HG03039 (cell line): ENCODE results near the gene C10orf105.

Source experiments
- ATAC-seq: cut with Tn5 transposase; IDR thresholded peaks from one replicate; pipeline ENCODE4 v1.9.1; 2021; ENCODE audit warnings: mild to moderate bottlenecking, moderate library complexity; ENCODE audit not compliant: unreplicated experiment

Gene C10orf105

DNA sequence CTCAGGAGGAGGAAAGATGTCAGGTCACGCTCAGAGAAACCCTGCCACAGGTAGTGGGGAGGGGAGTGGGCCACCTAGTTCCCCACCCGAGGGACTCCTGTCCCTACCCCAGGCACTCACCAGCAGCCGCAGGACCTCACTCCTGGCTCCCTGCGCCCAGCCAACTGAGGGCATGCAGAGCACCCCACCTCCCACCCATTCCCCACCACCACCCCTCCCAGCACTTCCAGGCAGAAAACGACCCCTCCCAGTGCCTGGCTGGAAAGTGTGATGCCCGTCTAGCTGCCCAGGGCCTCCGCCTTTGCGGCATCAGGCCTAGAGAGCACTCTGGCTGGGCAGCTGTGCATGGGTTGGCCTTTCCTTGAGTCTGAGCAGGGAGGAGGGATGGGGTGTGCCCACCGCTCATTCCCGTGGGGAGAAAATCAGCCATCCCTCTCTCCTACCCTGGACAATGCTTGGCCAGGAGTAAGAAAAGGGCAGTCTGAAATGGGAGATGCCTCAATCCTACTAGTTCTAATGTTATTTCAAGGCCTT is 1.3 kb downstream of the C10orf105 start:
- no peak for ATAC-seq

DNA sequence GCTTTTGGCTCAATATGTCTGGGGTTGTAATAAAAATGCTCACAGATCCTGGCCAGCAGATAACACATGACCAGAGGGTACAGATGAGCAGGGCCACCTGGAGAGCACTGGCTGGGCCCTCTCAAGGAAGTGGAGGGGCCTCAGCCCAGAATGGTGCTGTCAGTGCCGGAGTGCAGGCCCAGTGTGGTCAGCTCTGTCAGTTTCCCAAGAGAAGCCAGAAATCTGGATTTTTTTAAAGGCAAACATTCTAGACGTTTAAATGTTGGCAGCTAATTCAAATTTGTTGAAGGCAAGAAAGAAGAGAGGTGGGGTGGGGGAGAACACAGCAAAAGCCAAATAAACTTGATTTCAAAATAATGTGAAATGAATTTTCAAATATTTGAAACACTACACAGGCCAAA is 2.0 kb downstream of the C10orf105 start:
- ATAC-seq: no peak

DNA sequence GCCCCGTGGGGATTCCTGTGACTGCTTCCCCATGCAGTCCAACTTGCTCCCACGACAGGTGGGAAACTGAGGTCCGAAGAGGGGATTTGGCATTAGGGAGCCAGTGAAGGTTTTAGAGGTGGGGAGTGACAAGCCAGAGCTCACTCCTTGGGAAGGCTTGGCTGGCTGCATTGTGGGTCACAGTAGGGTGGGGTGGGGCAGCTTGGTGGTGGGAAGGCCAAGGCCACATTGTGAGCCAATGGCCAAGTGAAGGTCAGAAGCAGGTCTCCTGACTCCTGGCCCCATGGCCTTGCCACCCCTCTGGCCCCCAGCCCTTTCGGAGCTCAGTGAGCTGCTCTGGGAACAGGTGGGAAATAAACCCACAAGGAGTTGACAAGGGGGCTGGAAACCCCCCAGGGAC is 2.5 kb downstream of the C10orf105 start:
- no peak for ATAC-seq

DNA sequence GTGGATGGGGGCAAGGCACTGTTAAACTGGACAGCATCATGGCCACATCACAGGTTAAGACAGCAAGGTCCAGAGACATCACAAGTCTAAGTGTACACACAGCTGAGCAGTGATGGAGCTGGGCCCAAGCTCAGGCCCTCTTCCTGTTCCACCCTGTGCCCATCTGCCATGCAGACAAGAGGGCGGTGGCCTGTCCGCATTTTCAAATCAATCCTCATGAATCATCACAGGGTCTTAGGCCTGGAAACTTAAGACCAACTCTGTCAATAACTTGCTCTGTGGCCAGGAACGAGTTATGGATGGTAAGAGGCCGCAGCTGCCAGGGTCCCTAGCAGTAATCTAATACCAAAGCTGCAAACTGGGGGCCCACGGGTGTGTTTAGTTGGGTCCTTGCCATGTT is 3.2 kb downstream of the C10orf105 start:
- ATAC-seq: no peak

DNA sequence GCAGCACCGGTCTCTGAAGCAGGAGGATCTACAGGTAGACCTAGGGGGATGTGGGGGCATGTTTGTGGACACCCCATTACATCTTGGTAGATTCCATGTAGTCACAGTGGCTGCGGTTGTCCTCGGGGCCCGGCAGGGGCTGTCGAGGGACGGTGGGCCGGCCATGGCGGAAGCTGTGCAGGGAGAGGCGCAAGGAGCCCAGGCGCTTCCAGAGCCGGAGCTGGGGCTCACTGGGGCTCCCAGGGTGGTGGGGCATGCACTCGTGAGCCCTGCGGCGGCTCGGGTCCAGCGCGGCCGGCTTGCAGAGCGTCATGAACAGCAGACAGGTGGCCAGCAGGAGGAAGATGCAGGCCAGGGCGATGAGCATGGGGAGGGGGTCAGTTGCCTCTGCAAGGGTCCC is 3.7 kb downstream of the C10orf105 start:
- no peak for ATAC-seq

DNA sequence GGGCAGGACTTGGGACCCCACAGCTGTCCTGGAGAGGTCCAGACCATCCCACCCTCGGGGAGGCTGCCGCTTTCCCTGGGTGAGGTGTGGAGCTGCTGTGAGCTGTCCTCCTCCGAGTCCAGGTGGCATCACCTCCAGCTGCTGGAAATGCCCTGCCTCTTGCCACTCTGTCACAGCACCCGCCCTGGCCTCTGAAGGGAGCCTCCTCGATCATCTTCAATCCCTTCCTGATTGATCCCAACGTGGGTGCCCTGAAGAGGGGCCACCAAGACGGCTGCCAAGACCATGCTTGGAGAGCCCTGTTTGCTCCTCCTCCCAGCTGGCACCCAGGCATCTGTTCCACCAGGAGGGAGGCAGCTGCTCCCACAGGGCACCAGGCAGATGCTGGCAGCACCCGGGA is 4.6 kb downstream of the C10orf105 start:
- no peak for ATAC-seq

DNA sequence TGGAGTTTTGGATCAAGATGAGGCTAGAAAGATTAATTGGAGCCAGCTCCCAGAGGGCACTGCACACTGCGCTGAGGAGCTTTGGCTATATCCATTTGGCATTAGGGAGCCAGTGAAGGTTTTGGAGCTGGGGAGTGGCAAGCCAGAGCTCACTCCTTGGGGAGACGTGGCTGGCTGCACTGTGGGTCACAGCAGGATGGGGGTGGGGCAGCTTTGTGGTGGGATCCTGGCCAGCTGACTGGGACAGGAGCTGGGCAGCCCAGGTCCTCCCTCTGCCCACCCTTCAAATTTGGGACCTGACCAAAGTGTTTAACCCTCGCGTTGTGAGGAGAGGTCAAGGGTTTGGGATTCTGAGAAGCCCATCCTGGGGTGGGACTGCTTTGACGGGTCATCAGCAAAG is 5.0 kb downstream of the C10orf105 start:
- ATAC-seq: no peak

DNA sequence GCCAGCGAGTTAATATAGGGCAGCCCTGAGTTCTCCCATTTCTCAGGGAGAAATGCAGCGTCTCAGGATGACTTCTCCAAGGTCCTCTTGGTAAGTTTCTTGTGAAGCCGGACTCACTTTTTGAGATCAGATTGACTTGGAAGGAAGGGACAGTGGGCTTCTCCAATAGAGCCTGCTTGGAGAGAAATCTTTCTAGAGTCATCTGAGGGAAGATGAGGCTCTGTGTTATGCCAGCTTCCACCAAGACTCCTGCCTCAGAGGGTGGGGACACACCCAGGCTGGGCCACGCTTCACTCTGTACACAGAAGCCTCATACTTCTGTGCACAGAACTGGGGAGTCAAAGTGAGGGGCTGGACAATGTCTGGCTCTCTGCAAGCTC is 5.6 kb downstream of the C10orf105 start:
- ATAC-seq: no peak

DNA sequence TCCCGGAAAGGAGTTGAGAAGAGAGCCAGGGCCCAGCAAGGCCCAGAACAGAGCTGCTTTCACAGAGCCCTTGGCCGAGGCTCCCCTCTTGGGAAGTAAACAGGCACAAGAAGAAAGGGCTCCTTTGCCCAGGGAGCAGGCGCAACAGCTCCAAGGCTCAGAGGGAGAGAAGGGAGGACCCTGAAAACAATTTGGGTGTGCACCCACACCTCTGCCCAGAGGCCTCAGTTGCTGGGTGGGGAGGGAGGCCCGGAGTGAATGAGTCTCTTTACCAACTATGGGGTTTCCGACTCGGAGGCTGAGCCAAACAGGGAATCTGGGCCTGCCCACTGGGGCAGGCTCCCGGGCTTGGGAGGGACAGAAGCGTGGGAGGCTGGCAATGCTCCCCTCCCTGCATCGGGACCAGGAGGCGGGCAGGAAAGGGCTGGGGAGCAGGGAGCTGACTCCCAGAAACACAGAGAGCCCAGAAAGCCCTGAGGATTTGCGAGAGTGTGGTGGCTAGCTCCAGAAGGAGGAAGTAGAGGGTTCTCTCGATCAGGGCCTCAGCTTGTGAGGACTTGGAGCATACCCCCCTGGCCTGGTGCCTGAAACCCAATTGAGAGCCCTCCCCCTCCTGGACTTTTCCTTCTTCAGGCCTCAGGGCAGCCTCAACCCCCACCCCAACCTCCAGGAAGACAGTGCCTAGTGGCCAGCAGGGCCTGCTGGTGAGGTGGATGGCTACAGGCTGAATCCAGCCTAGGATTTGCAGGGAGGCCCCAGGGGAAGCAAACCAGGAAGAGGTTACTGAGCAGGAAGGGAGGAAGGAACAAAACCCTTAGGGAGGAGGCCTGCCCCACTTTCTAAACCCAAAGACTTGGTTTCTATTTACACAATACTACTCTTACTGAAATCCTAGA is 6.2 kb downstream of the C10orf105 start:
- ATAC-seq: no peak

DNA sequence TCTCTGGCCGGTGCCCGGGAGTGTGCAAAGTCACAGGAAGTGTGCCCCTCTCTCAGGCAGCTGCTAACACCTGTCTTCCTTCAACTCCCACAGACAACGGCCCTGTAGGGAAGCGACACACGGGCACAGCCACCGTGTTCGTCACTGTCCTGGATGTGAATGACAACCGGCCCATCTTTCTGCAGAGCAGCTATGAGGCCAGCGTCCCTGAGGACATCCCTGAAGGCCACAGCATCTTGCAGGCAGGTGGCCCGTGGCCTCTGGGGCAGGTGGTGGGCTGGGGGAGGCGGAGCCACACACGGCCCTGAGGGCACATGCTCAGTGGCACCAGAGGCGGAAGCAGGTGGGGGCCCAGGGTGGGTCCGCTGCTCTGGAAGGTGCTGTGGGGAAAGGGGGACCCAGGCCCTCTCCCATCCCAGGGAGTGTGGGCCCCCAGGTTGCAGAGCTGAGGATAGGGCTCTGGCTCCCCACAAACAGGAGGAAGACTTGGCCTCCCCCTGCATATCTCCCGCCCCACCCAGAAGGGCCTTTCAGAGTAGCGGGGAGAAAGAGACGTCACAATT is 6.9 kb downstream of the C10orf105 start:
- no peak for ATAC-seq

DNA sequence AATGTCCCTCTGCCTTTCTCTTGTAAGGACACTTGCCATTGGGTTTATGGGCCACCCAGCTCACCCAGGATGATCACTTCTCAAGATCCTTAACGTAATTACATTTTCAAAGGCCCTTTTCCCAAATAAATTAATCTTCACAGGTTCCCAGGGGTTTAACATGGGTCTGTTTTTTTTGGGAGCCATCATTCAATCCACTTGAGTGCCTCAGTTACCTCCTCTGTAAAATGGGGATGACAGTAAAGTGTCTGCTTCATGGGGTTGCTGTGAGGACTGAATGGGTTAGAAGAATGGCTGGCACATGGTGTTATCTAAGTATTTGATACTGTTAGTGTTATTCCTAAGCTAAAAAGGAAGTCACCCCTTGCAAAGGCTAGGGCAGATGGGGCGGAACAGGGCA is 7.4 kb downstream of the C10orf105 start:
- ATAC-seq: no peak

DNA sequence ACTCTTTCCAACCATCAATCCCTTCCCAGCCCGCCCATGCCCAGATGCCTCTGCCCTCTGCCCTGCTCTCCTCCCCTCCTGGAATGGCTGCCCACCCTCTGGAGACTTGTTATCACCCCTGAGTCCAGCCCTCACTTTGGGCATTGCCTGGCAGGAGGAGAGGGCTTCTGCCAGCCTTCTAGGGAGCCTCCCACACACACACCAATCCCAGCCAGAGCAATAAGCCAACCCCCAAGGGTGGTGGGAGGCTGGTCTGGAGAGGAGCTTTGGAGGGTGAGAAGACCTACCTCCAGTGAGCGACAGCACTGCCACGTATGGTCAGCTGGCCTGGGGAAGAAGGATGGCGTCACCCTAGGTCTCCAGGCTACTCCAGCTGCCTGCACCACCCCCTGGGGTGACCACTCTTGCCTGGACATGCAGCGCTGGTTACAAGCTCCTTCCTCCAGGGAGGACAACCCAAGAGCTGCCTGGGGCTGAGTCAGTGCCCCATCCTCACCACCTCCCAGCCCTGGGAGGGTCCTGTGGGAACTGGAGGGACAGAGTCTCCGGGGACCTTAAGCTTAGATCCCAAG is 8.4 kb downstream of the C10orf105 start:
- no peak for ATAC-seq

DNA sequence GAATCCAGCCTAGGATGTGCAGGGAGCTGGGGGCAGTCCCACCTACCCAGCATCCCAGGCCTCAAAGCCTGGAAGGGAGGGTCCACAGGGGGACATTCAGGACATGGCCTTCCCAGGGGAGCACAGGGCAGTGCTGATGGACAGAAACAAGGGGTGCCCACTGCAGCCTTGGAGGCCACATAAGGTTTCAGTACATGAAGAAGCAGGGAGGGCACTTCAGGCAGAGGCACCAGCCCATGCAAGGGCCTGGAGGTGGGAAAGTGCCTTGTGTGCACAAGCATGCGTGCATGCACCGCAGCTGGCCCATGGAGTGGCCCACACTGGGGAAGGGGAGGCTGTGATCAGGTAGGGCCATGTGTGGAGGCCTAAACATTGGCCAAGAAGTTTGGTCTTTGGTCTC is 9.1 kb downstream of the C10orf105 start:
- no peak for ATAC-seq

DNA sequence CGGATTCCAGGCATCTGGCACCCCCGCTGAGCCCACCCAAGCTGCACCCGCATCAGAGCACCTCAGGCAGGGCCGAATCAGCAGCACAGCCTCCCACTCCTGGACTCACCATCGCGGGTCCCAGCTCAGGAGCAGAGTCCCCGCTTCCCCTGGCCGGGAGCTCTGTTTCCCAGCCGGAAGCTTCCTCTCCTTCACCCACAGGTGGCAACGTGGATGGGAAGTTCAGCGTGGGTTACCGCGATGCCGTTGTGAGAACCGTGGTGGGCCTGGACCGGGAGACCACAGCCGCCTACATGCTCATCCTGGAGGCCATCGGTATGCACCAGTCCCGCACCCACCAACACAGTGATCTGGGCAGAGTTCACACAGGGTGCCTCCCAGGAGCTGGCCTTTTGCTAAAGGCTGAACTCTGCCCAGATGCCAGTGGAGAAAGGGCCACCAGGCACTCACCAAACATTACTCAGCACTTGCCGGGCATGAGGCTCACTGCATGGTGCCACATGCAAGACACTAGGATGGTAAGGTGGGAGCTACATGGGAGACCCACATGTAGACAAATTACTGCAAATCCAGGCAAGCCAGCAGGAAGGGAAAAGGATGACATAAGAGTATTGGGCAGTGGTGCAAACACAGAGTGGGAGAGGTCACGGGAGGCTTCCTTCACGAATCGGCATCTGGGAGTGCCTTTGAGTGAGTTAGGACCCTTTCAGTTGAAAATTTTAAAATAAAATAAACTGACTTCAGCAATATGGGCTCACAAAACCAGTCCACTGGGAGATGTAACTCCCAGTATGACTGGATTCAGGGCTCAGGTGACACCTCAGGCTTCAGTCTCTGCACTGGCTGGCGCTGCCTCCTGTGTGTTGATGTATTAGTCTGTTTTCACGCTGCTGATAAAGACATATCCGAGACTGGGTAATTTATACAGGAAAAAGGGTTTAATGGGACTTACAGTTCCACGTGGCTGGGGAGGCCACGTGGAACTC is 10.4 kb downstream of the C10orf105 start:
- no peak for ATAC-seq

DNA sequence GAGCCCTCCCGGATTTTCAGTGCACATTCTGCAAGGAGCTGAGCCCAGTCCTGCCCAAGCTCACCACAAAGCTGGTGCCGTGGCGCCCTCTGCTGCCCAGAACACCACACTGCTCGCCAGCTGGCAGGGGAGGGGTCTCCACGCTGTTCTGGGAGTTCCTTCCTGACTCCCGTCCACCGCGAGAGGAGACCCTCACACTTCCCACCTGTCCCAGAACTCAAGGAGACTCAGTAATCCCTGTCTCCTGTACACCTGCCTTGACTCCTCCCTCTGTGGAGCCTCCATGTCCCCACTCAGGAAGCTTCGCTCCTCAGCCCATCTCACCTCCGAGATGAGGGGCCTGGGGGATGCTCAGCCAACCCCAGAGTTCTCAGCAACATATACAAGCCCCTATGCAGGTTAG is 11.3 kb downstream of the C10orf105 start:
- no peak for ATAC-seq

DNA sequence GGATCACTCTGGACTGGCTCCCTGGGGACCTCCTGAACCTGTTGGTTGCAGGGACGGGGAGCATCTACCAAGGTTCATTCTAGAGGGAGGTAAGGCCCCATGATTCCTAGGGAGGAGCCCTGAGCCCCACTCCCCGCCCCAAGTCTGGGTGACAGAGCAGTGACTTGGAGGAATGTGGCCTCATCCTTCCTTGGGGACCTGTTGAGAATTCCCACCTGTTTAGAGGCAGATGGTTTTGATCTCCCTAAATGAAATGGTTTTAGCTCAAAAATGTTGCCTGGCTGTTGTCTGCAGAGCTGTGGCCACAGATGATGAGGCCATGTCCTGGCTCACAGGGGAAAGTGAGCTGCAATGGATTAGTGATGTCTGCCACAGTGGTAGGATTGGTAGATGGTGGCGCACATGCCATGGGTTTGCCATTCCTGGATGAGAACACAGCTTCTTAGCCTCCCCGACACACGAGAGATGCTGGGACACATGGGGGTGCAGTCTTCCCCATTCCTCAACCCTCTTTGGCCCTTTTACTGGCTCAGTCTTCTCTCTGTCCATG is 12.3 kb downstream of the C10orf105 start:
- ATAC-seq: no peak

DNA sequence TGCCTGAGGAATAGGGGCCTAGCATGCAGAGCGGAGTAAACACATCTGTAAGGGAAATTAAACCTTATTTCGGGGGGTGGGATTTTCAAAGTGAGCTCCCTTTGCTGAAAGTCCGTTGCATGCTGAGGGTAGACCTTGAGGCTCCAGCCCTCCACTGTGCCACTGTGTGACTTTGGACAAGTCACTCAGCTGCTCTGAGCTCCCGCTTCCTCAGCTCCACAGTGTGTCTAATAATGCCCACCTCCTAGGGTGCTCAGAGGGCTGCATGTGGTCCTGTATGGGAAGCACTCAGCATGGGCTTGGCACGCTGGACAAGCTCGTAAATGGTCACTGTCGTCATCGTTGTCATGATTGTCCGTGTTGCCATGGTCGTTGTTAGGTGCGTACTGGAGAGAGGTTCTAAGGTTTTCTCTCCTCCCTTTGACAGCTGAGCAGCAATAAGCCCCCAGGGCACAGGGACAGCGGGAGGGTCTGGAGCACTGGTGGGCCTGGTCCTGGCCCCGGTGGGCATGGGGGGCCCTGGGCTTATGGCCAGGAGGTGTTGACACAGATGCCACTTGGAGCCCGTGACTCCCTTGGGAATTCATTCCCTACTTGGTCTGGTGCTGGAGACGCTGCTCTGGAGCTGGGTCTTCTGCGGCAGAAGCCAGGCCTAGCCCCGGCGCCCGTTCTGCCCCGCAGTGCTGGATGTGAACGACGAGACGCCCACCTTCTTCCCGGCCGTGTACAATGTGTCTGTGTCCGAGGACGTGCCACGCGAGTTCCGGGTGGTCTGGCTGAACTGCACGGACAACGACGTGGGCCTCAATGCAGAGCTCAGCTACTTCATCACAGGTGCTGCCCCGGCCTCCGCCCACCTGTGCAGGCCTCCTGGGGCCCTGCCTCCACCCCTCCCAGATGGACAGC is 13.1 kb downstream of the C10orf105 start:
- no peak for ATAC-seq

DNA sequence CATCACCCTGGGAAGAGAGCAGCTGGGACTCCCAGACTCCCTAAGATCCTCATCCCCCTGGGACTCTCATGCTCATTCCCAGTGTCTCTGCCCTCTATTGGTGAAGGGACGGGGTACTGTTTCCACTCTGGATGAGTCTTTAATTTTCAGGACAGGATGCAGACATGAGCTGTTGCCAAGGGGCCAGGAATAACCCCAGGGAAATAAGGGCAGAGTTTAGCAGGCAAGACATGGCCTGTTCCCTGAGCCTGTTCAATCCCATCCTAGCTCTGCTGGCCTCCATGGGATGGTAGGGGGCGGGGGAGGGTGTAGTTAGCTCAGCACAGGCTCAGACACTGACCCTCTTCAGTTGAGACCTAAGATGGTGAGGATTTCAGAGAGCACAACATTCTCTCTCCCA is 14.0 kb downstream of the C10orf105 start:
- ATAC-seq: no peak

DNA sequence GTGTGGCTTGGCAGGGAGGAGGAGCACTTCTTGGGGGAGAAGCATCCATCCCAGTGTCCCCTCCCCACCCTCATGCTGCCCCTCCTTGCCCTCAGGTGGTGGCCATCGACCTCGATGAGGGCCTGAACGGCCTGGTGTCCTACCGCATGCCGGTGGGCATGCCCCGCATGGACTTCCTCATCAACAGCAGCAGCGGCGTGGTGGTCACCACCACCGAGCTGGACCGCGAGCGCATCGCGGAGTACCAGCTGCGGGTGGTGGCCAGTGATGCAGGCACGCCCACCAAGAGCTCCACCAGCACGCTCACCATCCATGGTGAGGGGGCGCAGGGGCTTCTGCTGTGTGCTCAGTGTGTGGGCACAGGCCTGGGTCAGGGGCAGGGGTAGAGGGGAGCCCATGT is 14.8 kb downstream of the C10orf105 start:
- no peak for ATAC-seq

DNA sequence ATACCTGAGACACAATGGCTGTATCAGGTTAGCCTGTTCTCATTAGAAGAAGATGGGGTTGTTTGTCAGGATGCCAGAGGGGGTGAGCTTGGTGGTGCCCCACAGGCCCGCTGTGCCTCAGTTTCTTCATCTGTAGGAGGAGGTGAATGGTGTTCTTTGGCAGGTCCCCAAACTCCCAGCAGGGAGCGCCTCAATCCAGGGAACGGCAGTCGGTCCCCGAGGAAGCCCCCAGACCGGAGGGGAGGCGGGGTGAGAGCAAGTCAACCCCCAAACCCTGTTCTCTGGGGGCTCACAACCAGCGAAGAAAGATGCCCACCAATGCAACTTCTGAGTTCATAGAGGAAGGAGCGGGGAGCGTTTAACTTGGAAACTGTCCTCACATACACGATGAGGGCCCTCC is 16.0 kb downstream of the C10orf105 start:
- no peak for ATAC-seq
